GM18858 (cell line): Measurements from ENCODE around the gene C2.

Source experiments
- ATAC-seq: cut with Tn5 transposase; IDR thresholded peaks from one replicate; pipeline ENCODE4 v1.9.1; 2021; ENCODE audit not compliant: unreplicated experiment

Gene C2

DNA sequence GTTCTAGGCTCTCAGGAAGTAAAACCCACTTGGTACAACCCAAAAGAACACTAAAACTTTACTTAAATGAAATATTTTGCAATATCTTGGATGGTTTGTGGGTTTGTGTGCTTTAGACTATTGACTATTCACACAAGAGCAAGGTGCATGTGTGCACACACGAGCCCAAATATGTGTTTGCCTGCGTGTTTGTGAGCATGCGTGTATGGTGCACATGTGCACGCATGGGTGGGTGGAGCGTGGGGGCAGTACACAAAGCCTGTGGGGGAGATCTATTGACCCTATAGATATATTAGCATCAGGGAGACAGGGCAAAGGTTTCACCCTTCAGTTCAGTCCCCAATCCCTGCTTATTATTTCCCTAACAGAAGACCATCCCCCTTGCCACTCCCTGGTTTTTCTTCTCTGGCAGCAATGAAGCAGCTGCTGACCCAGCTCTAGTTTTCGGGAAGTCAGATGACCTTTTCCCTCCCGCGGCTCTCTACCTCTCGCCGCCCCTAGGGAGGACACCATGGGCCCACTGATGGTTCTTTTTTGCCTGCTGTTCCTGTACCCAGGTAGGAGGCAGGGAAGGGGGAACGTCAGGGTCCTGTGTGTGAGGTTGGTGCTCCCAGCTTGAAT is at the start of gene C2:
TSS of gene C2 (plus strand) at position 476 of the 621 bp plus-strand sequence. CDS start at position 512, 36 bp downstream.
- no peak for ATAC-seq

- ATAC-seq = no peak
Observed at GRCh38 chr6:31878222-31878621, 49.3 kb upstream of the C2 start.

DNA sequence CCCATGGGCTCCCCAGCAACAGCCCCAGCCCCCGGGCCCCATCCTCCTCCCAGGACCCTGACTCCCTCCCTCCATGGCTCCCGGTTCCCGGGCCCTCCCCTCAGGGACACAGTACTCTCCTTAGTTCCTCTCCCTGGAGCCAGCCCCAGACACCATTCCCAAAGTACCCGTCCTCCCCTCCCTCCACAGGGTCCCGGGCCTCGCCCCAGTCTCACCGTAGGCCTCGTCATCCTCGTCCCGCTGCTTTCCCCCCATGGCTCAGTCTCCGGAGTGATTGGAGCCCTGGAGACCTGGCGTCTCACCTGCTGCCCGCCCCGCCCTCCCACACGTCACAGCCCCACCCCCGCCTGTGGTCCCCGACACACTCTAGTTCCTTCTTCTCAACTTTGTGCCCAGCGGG is 48.8 kb upstream of the C2 start, which contains the start of gene SLC44A4:
TSS of gene SLC44A4 (minus strand) at position 272 of the 400 bp plus-strand sequence. CDS start at position 255, 17 bp downstream.
- no peak for ATAC-seq

DNA sequence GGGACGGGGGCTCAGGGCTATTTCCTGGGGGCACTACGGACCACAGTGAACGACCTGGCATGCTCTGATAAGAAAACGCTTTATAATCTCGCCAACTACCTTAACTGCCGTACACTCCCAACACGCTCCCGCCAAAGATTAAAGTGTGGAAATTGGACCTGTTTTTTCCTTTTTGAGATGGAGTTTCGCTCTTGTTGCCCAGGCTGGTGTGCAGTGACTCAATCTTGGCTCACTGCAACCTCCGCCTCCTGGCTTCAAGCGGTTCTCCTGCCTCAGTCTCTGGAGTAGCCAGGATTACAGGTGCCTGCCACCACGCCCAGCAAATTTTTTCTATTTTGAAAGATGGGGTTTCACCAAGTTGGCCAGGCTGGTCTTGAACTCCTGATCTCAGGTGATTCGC is 48.4 kb upstream of the C2 start:
- ATAC-seq = no peak

DNA sequence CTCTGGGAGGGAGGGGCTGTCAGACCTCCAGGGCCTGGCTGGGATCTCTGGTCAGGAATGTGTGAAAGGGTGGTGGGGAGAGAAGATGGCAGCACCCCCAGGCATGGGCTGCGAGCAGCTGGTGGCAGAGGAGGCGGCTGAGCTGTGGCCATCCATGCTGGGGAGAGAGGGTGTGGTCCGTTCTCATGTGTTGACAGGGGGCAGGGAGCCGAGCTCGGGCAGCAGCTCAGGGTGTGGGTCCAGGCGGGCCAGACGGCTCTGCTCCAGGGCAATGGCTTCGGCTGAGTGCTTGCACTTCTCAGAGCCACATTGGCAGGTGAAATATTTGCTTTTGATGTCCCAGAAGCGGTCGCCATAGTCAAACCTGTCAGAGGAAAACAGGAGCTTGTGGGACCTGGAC is 47.6 kb upstream of the C2 start:
- no peak for ATAC-seq

DNA sequence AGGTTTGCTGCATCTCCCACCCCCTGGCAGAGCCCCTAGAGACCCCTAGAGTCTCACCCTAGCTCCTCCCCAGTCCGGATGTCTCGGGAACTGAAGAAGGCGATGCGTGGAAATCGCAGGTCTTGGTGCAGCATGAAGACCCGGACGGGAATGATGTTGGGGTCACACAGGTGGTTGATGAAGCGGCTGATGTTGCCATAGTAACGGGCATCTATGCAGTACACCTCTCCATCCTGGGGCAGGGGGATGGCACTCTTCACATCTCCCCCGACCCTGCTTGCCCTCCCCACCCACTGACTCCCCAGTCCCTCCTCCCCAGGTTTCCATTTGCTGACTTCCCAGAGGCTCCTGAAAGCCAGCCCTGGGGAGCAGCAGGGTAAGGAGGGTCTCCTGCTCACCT is 46.9 kb upstream of the C2 start:
- no peak for ATAC-seq

- no peak for ATAC-seq
Observed at GRCh38 chr6:31881136-31881859, 46.2 kb upstream of the C2 start.

GRCh38 chr6:31882344-31882743 is 45.2 kb upstream of the C2 start:
- no peak for ATAC-seq

DNA sequence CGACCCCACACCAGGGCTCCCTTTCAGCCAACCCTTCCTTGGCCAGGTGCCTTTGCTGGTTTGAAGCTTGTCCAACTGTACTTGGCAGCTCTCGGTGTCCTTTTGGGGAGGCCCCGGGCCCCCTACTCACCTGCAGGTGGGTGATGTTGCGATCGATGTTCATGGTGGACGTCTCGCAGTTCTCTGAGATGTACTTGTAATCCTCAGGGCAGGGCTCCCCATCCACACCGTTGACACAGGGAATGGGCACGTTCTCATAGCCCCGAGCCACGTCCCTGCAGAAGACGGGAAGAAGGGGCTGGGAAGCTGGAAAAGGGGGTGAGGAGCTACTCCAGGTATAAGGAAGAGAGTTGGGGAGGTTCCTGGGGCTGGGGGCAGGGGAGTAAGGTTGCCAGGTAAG is 43.8 kb upstream of the C2 start:
- ATAC-seq = no peak

- ATAC-seq = no peak
Observed at GRCh38 chr6:31884528-31885035, 42.9 kb upstream of the C2 start.

GRCh38 chr6:31886541-31886991 is 41.0 kb upstream of the C2 start:
- no peak for ATAC-seq

DNA sequence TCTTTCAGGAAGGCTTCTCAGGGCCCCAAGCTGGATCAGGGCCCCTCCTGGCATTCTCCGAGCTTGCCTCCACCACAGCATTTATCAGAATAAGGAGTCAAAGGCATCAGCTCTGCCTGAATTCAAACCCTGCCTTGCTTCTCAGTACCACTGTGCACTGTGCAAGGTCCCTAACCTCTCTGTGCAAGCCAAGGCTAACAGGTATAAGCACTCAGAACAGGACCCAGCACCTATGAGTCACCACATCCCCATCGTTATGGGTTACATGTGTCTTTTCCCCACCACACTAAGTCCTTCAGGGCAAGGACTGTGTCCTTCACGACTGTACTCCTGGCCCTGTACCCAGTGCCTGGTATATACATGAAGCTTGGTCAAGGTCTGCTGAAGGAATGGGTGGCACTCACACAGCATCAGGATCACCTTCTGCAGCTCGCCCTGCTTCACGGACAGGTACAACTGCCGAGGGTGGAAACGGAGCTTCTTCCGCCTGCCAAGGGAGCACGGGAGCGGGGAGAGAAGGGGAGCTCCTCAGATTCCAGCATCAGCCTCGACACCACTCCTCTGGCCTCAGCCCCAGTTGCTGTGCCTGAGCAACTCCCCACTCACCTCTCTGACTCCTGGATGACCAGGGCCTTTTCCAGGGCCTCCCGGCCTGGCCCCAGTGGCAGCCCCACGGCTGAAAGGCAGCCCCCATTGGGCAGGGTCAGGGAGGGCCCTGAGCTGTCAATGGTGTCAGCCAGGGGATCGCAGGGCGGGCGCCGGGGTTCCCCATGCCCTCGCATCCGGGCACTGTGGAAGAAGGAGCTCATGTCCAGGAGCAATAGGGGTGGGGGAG is 40.1 kb upstream of the C2 start:
- ATAC-seq = no peak

DNA sequence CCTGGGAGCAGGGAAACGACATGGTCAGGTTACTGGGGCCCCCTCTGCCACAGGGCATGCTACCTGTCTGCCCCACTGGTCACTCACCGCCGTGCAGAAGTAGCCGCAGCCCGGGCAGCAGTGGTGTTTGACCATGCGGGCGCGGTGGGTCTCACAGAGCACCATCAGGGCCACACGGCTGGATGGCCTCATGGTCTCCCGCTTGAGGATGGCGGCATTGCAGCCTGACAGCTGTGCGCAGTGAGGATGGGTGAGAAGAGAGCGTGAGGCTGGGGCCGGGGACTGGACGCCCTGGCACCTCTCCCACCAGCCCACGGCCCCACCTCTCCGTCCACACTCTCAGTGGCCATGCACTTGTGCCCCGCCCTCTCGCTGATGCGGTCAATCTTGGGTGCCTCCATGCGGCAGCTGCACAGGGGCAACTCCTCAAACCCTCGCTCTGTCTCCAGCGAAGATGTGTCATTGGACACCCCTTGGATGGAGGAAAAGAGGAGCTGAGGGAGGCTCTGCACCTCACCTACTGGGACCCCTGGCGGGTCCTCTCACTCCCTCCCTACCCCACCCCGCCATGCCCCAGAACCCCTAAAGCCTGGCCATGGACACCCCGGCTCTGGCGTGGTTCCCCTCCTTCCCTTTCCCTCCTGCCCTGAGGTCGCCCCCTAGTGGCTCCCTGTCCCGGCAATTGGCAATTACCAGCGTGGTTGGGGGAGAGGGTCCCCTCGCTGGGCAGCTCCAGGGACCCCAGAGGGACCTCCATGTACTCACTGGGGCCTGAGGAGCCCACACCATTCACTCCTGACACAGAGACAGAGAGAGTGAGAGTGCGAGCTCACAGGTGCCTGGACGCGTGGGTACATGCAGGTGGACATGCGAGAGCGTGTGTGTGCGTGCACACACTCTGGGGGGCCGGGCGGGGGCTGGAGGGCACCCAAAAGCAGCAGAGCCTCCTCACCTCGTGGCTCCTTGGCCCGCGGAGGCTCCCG is 39.0 kb upstream of the C2 start:
- ATAC-seq = no peak

DNA sequence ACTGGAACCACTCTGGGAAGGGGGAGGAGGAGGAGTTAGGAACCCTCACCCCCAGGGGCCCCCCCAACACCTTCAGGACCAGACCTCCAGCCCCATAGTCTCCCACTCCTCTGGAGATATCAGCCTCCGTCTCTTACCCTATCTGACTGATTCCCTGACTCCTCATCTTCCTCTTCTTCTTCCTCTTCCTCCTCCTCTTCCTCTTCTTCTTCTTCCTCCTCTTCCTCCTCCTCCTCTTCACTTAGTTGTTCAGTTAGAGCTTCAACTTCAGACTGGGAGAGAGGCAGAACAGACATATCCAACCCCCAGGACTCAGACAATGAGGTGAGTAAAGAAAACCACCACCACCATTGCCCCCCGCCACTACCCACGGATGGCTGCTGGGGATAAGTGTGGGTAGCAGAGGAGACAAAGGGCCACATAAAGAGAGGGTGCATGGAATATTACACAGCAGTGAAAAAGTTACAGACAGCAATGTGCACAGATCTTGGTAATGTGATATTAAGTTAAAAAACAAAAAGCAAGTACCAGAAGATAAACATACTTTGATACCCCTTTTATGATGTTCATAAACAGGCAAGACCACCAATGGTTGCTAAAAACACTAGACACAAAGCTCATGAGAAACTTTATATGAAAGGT is 38.1 kb upstream of the C2 start:
- ATAC-seq = no peak

GRCh38 chr6:31892821-31893220 is 34.7 kb upstream of the C2 start:
- no peak for ATAC-seq

DNA sequence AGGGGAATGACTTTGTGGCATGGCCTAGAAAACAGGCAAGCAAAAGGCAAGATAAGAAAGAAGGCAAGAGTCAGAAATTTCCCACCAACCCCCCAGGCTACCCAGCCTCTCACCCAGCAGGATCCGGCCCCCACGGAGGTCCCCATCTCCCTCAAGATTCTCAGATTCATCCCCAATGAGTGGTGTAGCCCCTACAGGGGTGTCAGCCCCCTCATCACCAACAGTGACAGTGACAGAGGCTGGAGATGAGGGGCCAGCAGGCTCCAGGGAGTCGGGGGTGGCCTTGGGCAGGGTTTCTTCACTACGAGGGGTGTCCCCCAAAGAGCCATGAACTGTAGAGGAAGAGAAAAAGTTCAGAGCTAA is 31.0 kb upstream of the C2 start:
- no peak for ATAC-seq

GRCh38 chr6:31896856-31897611 is 30.5 kb upstream of the C2 start:
- ATAC-seq = no peak

DNA sequence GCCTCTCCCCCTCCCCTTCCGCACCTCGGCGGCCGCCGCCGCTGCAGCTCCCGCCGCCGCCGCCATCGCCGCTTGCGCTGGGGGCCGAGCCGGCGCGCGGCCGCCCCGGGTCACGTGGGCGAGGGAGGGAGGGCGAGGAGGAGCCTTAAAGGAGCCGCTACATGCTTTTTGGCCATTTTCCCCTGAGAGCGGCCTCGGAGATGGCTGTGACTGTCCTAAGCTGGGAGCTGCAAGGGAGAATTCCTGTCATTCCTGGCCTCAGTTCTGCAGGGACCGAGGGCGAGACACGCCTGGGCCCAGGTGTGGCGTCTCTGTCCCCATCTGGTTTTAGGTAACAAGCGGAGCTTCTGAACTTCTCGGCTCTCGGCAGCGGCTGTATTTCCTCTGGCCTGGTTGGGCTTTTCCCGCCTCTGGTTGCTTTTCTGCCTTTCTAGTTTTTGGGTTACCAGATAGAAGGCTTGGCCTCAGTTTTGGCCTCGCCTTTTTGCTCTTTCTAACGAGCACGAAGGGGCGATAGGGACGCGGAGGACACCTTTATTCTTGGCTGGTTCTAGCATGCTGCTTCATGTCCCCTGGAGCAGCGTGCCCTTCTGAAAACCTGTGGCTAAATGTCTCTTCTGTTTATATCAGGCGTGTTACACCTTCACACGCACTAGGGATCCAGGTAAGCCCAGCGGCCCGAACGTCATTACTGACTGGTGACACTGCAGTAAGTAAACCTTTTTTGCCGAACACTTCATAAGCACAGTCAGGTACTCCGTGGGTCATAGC is 29.7 kb upstream of the C2 start, which contains the start of gene EHMT2:
TSS of gene EHMT2 (minus strand) at position 87 of the 771 bp plus-strand sequence. CDS start at position 66, 21 bp downstream.
- ATAC-seq = no peak
